Stimulated activated naive B cell treated with anti-CD40 and anti-IgM and Interleukin-4, amounts not matched to agents 10 μg/mL and 1 μg/mL and 100 μg/mL, for 72 hours (primary cell): Measurements from ENCODE around the gene MTCH2.
A peak's percentile ranks its signal among the peaks of the same experiment; 100 is the strongest.
"Not testable (repeated sequence)": the region's sequence is repeated elsewhere in the genome, so short reads cannot be mapped to it uniquely, and the experiment has no call there.

Source experiments
- ATAC-seq, 2 donors: fragments of 150-1000 bp; cut with Tn5 transposase; replicated peaks; 2 replicates each; pipeline ENCODE4 v1.10.0; 2021; ENCODE audit warnings: moderate library complexity in 1 of 2
- DNase-seq: peaks from one replicate; pipeline ENCODE4 v3.0.0; 2021
- H3K27ac Mint-ChIP-seq: one replicate; pipeline ENCODE4 v1.8.0; 2022; ENCODE audit warnings: mild to moderate bottlenecking, mixed read lengths
- H3K27me3 Mint-ChIP-seq, 2 donors: one replicate each; pipeline ENCODE4 v1.8.0; 2022; ENCODE audit warnings: mixed read lengths in 2 of 2
- H3K36me3 Mint-ChIP-seq, 2 donors: one replicate each; pipeline ENCODE4 v1.8.0; 2022; ENCODE audit warnings: mixed read lengths in 2 of 2, mild to moderate bottlenecking in 1 of 2
- H3K4me1 Mint-ChIP-seq, 2 donors: one replicate each; pipeline ENCODE4 v1.8.0; 2022; ENCODE audit warnings: mixed read lengths in 2 of 2, mild to moderate bottlenecking in 1 of 2
- H3K4me3 Mint-ChIP-seq, 2 donors: one replicate each; pipeline ENCODE4 v1.8.0; 2022; ENCODE audit warnings: mild to moderate bottlenecking in 2 of 2, mixed read lengths in 2 of 2, moderate library complexity in 1 of 2
- H3K9me3 Mint-ChIP-seq, 2 donors: one replicate each; pipeline ENCODE4 v1.8.0; 2022; ENCODE audit warnings: mixed read lengths in 2 of 2, mild to moderate bottlenecking in 1 of 2

MTCH2 gene

DNA sequence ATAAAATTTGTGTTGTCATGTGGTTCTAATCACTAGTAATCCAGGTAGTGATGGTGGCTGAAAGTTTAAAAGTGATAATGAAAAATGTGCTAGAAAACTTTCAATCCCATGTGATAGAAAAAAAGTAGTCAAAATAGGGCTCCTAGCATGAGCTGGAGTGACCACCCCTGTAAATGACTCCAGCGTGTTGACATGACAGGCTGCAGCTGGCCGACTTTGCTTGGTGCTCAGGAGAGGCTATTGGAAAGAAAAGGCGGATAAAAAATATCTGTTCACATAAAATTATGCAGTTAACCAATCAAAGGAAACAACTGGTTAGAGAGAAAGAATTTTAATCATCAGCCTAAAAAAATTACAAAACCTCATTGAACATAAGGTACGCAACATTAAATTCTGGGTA is 16.9 kb upstream of the MTCH2 start:
- DNase-seq (no peak), ATAC-seq (no peak)
- H3K27ac Mint-ChIP-seq = no peak overlapping the region
- H3K4me1 Mint-ChIP-seq = peaks cover 2 to 5% of the 10 kb centered on the region in 2 donors
- H3K9me3 Mint-ChIP-seq = no peaks in the 10 kb centered on the region
- H3K36me3 Mint-ChIP-seq = no peaks in the 10 kb centered on the region
- no peak overlapping the region for H3K4me3 Mint-ChIP-seq
- no peaks in the 10 kb centered on the region for H3K27me3 Mint-ChIP-seq

GRCh38 chr11:47656260-47656885 is 14.0 kb upstream of the MTCH2 start:
- peaks cover 7 to 8% of the 10 kb centered on the region in 2 donors for H3K9me3 Mint-ChIP-seq
- H3K36me3 Mint-ChIP-seq = no peaks in the 10 kb centered on the region
- ATAC-seq (no peak), DNase-seq (no peak)
- H3K27ac Mint-ChIP-seq = no peak overlapping the region
- no peaks in the 10 kb centered on the region for H3K4me1 Mint-ChIP-seq
- H3K27me3 Mint-ChIP-seq = no peaks in the 10 kb centered on the region
- no peak overlapping the region for H3K4me3 Mint-ChIP-seq

GRCh38 chr11:47651818-47652469 is 9.6 kb upstream of the MTCH2 start:
- ATAC-seq (no peak), DNase-seq (no peak)
- H3K9me3 Mint-ChIP-seq = peaks cover 7 to 8% of the 10 kb centered on the region in 2 donors
- H3K27me3 Mint-ChIP-seq = no peaks in the 10 kb centered on the region
- no peak overlapping the region for H3K4me3 Mint-ChIP-seq
- H3K36me3 Mint-ChIP-seq = no peaks in the 10 kb centered on the region
- no peaks in the 10 kb centered on the region for H3K4me1 Mint-ChIP-seq
- H3K27ac Mint-ChIP-seq = no peak overlapping the region

DNA sequence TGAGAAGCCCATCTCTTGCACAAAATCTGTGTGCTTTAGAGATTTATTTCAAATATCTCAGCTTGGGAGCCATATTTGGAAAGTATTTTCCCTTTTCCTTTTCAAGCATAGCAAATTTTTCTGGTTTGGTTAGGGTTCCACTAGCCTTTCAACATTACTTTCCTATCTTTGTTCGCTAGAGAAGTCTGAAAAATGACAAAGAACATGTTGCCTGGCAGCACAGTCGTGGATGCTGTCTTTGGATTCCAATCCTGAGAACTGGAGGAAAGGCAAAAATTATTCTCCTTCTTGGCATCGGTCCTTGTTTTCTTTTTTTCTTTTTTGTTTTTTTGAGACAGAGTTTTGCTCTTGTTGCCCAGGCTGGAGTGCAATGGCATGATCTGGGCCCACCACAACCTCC is 6.9 kb upstream of the MTCH2 start:
- Mint-ChIP-seq H3K27me3 (no peaks in the 10 kb centered on the region), H3K36me3 (no peaks in the 10 kb centered on the region), H3K4me1 (no peaks in the 10 kb centered on the region), H3K4me3 (no peak overlapping the region), H3K27ac (no peak overlapping the region), H3K9me3 (peaks cover 7 to 8% of the 10 kb centered on the region in 2 donors)
- ATAC-seq = no peak
- DNase-seq = no peak

GRCh38 chr11:47646019-47646418 is 3.7 kb upstream of the MTCH2 start:
- ATAC-seq (no peak), DNase-seq (no peak)
- Mint-ChIP-seq H3K9me3 (no peaks in the 10 kb centered on the region), H3K36me3 (peaks cover 2 to 6% of the 10 kb centered on the region in 2 donors), H3K27ac (no peak overlapping the region), H3K27me3 (no peaks in the 10 kb centered on the region), H3K4me3 (no peak overlapping the region), H3K4me1 (peaks cover 6 to 9% of the 10 kb centered on the region in 2 donors)

DNA sequence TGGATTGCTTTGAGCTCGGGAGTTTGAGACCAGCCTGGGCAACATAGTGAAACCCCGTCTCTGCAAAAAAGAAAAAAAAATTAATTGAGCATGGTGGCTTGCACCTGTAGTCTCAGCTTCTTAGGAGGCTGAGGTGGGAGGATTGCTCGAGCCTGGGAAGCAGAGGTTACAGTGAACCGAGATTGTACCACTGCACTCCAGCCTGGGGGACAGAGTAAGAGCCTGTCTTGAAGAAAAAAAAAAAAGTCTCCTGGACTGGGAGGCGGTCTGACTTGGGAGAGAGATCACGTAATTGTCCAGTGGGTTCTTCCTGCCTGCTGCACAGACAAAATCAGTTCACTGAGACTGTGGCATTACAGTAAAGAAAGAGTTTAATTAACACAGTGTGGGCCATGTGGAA is 3.1 kb upstream of the MTCH2 start:
- Mint-ChIP-seq H3K4me3 (no peak overlapping the region), H3K27ac (no peak overlapping the region), H3K9me3 (no peaks in the 10 kb centered on the region), H3K4me1 (peaks cover 8 to 14% of the 10 kb centered on the region in 2 donors), H3K36me3 (peaks cover 3 to 6% of the 10 kb centered on the region in 2 donors), H3K27me3 (no peaks in the 10 kb centered on the region)
- ATAC-seq = no peak
- DNase-seq = no peak

- H3K27me3 Mint-ChIP-seq = no peaks in the 10 kb centered on the region
- DNase-seq (no peak), ATAC-seq (no peak)
- H3K4me3 Mint-ChIP-seq = peak overlapping the region; percentile 95 to 99
- no peaks in the 10 kb centered on the region for H3K9me3 Mint-ChIP-seq
- H3K36me3 Mint-ChIP-seq = peaks cover 5 to 14% of the 10 kb centered on the region in 2 donors
- peak overlapping the region; percentile 97 for H3K27ac Mint-ChIP-seq
- peaks cover 8 to 15% of the 10 kb centered on the region in 2 donors for H3K4me1 Mint-ChIP-seq
Measured at GRCh38 chr11:47641600-47642098, 710 bp downstream of the MTCH2 start.

DNA sequence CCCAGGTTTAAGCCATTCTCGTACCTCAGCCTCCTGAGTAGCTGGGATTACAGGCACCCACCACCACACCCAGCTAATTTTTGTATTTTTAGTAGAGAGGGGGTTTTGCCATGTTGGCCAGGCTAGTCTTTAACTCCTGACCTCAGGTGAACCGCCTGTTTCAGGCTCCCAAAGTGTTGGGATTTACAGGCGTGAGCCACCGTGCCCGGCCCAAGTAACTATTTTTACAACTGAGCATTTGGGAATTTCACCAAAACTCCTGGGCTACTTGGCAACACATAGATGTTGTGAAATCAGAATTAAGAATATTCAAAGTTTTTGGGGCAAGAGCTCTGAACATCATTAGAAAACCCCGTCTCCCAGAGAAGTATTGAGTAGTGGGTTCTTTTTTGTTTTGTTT is 1.9 kb downstream of the MTCH2 start:
- not testable (repeated sequence) for ATAC-seq, DNase-seq, H3K27me3 Mint-ChIP-seq, H3K9me3 Mint-ChIP-seq, H3K27ac Mint-ChIP-seq
- Mint-ChIP-seq H3K4me3 (peak overlapping the region in 1 of 2 donors; percentile 6), H3K36me3 (peaks cover 15 to 18% of the 10 kb centered on the region in 2 donors), H3K4me1 (peaks cover 8 to 15% of the 10 kb centered on the region in 2 donors)

GRCh38 chr11:47636331-47636730 is 6.0 kb downstream of the MTCH2 start:
- not testable (repeated sequence) for H3K27me3 Mint-ChIP-seq

DNA sequence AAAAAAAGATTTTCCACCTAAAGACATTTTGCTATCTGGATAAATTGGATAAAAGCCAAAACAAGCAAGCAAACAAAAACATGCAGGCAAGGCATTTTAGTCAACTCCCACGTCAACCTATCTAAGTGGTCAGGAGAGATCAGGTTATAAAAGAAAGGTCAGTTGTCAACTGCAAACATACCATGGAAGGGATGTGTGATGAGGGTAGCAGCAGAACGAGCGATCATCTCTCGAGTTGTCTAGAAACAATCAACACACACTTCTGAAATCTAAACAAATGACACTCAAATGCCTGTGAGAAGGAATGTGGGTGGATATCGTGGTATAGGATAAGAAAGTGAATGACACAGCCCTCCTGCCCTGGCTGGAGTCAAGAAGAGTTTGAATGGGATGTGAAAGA is 10.9 kb downstream of the MTCH2 start:
- H3K36me3 Mint-ChIP-seq = peaks cover 40 to 48% of the 10 kb centered on the region in 2 donors
- no peaks in the 10 kb centered on the region for H3K9me3 Mint-ChIP-seq
- H3K27me3 Mint-ChIP-seq = no peaks in the 10 kb centered on the region
- H3K27ac Mint-ChIP-seq = no peak overlapping the region
- H3K4me3 Mint-ChIP-seq = no peak overlapping the region
- DNase-seq (no peak), ATAC-seq (no peak)
- no peaks in the 10 kb centered on the region for H3K4me1 Mint-ChIP-seq

More at GRCh38 chr11:47636331-47636730, 6.0 kb downstream of the MTCH2 start:
- not testable (repeated sequence) for DNase-seq, H3K27ac Mint-ChIP-seq, ATAC-seq, H3K4me3 Mint-ChIP-seq, H3K4me1 Mint-ChIP-seq, H3K9me3 Mint-ChIP-seq
- peaks cover 29 to 32% of the 10 kb centered on the region in 2 donors for H3K36me3 Mint-ChIP-seq

- H3K36me3 Mint-ChIP-seq = peaks cover 36 to 41% of the 10 kb centered on the region in 2 donors
- no peaks in the 10 kb centered on the region for H3K27me3 Mint-ChIP-seq
- DNase-seq = no peak
- no peaks in the 10 kb centered on the region for H3K4me1 Mint-ChIP-seq
- no peak overlapping the region for H3K4me3 Mint-ChIP-seq
- no peak for ATAC-seq
- H3K9me3 Mint-ChIP-seq = no peaks in the 10 kb centered on the region
- H3K27ac Mint-ChIP-seq = no peak overlapping the region
Measured at GRCh38 chr11:47628026-47628425, 14.3 kb downstream of the MTCH2 start.

DNA sequence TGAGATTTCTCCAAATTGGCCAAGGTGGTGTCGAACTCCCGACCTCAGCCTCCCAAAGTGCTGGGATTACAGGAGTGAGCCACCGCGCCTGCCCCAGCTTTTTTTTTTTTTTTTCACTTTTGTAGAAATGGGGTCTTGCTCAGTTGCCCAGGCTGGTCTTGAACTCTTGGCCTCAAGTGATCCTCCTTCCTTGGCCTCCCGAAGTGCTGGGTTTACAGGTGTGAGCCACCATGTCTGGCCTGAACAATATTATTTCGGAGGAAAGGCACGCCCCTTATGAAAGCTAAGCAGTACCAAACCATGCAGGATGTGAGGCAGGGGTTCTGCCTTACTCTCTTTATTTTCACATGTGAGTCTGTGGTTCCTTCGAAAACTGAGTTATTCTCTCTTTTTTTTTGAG is 16.1 kb downstream of the MTCH2 start:
- Mint-ChIP-seq H3K36me3 (peaks cover 34 to 42% of the 10 kb centered on the region in 2 donors), H3K4me1 (no peaks in the 10 kb centered on the region), H3K27ac (no peak overlapping the region), H3K27me3 (no peaks in the 10 kb centered on the region), H3K4me3 (no peak overlapping the region), H3K9me3 (no peaks in the 10 kb centered on the region)
- ATAC-seq (no peak), DNase-seq (no peak)

- no peak for DNase-seq
- ATAC-seq = no peak
- Mint-ChIP-seq H3K4me3 (no peak overlapping the region), H3K36me3 (peaks cover 20 to 31% of the 10 kb centered on the region in 2 donors), H3K4me1 (no peaks in the 10 kb centered on the region), H3K27ac (no peak overlapping the region), H3K9me3 (no peaks in the 10 kb centered on the region), H3K27me3 (no peaks in the 10 kb centered on the region)
Measured at GRCh38 chr11:47620836-47621378, 21.5 kb downstream of the MTCH2 start.

GRCh38 chr11:47617417-47617809 is 24.9 kb downstream of the MTCH2 start:
- Mint-ChIP-seq H3K27me3 (no peaks in the 10 kb centered on the region), H3K4me1 (no peaks in the 10 kb centered on the region), H3K4me3 (no peak overlapping the region), H3K27ac (no peak overlapping the region), H3K36me3 (peaks cover 6 to 21% of the 10 kb centered on the region in 2 donors), H3K9me3 (no peaks in the 10 kb centered on the region)
- no peak for ATAC-seq
- no peak for DNase-seq
